Bronchial epithelial cell (primary cell): Measurements from ENCODE around the gene TAX1BP1. TPM values are rescaled to one million over a fixed set of nuclear protein-coding genes. Genes with fewer than 3 reads are reported as not detected.

ENCODE experiments used
- DNase-seq: peaks from one replicate; pipeline ENCODE4 v3.0.0-alpha.2; 2010; ENCODE audit warnings: low read depth
- FAIRE-seq: peaks from 2 replicates; lab custom pipeline; 2011; peaks lifted over from hg19 to GRCh38; lab: Jason Lieb, UNC
- H3K27me3 ChIP-seq: 2 replicates; pipeline ENCODE4 v1.5.1; 2011; ENCODE audit warnings: low read length; ENCODE audit not compliant: control insufficient read depth, insufficient read depth
- H3K36me3 ChIP-seq: 2 replicates; pipeline ENCODE4 v1.5.1; 2011; ENCODE audit warnings: low read length; ENCODE audit not compliant: control insufficient read depth, insufficient read depth
- H3K4me3 ChIP-seq: 2 replicates; pipeline ENCODE4 v1.5.1; 2011; ENCODE audit warnings: mild to moderate bottlenecking, low read depth, low read length, control low read depth
- CTCF ChIP-seq: IDR thresholded peaks from 2 replicates; pipeline ENCODE4 v1.5.1; 2011; ENCODE audit warnings: mild to moderate bottlenecking, moderate library complexity, low read length, control low read depth, inconsistent platforms; ENCODE audit not compliant: insufficient read depth, severe bottlenecking
- total RNA-seq: library from RNA; depleted of rRNA; stranded (reverse); fragments of >200 nt; gene quantifications from 2 replicates; pipeline ENCODE4 v1.2.1, GENCODE V29; 2014

The TAX1BP1 gene
- total RNA-seq, 1 donor from 2014 or later = 92.1 TPM

GRCh38 chr7:27767374-27767773 is 27.4 kb downstream of the TAX1BP1 start:
- peaks cover 3% of the 10 kb centered on the region for H3K36me3 ChIP-seq
- FAIRE-seq (no peak), DNase-seq (no peak)
- H3K4me3 ChIP-seq = no peak overlapping the region
- no peak for TF ChIP-seq CTCF
- H3K27me3 ChIP-seq = no peaks in the 10 kb centered on the region

- Histone ChIP-seq H3K27me3 (no peaks in the 10 kb centered on the region), H3K36me3 (peaks cover 3% of the 10 kb centered on the region), H3K4me3 (no peak overlapping the region)
- peak; percentile 85 for DNase-seq
- FAIRE-seq = no peak
- TF ChIP-seq CTCF = no peak
Measured at GRCh38 chr7:27771111-27771510, 31.1 kb downstream of the TAX1BP1 start.

GRCh38 chr7:27774717-27775328 is 34.9 kb downstream of the TAX1BP1 start:
- FAIRE-seq (no peak), DNase-seq (peak; percentile 22)

GRCh38 chr7:27775782-27776181 is 35.8 kb downstream of the TAX1BP1 start:
- FAIRE-seq (no peak), DNase-seq (no peak)
- no peak overlapping the region for H3K4me3 ChIP-seq
- H3K36me3 ChIP-seq = peaks cover 3% of the 10 kb centered on the region
- no peak for TF ChIP-seq CTCF
- no peaks in the 10 kb centered on the region for H3K27me3 ChIP-seq

More at GRCh38 chr7:27774717-27775328, 34.9 kb downstream of the TAX1BP1 start:
- peak; percentile 37 for TF ChIP-seq CTCF
- peaks cover 3% of the 10 kb centered on the region for H3K36me3 ChIP-seq
- H3K4me3 ChIP-seq = no peak overlapping the region
- no peaks in the 10 kb centered on the region for H3K27me3 ChIP-seq

GRCh38 chr7:27777662-27778061 is 37.7 kb downstream of the TAX1BP1 start:
- no peaks in the 10 kb centered on the region for H3K27me3 ChIP-seq
- FAIRE-seq = no peak
- H3K4me3 ChIP-seq = no peak overlapping the region
- TF ChIP-seq CTCF = no peak
- peaks cover 1% of the 10 kb centered on the region for H3K36me3 ChIP-seq
- no peak for DNase-seq

GRCh38 chr7:27779873-27780272 is 39.9 kb downstream of the TAX1BP1 start:
- DNase-seq = no peak
- FAIRE-seq = no peak
- TF ChIP-seq CTCF = no peak

More at GRCh38 chr7:27779873-27780272, 39.9 kb downstream of the TAX1BP1 start:
- Histone ChIP-seq H3K27me3 (no peaks in the 10 kb centered on the region), H3K36me3 (no peaks in the 10 kb centered on the region), H3K4me3 (no peak overlapping the region)
